A673 (cell line): ENCODE results near the gene UTP15. TPM values are rescaled to one million over a fixed set of nuclear protein-coding genes. Genes with fewer than 3 reads are reported as not detected.

Experiments
- BruUV-seq: library from RNA; stranded (reverse); fragments of 400-500 nt; replicated peaks from 2 replicates; lab custom pipeline; 2021; lab: Mats Ljungman, UMichigan
- CTCF ChIA-PET: fragments of 300-600 bp; sonication (Branson Sonifier 250); formaldehyde crosslinking; loops from one replicate; lab custom pipeline; 2022; ENCODE audit warnings: antibody characterized with exemption; lab: Charles Lee
- POLR2A ChIA-PET: fragments of 300-600 bp; sonication (Branson Sonifier 250); formaldehyde crosslinking; loops from one replicate; lab custom pipeline; 2022; ENCODE audit warnings: antibody characterized with exemption; ENCODE audit not compliant: low non-redundant PET; lab: Charles Lee
- DNase-seq: peaks from one replicate; pipeline ENCODE4 v3.0.0-alpha.2; 2015; ENCODE audit warnings: low spot score
- H3K27ac ChIP-seq: fragments of 200-600 bp; sonication (generic); 2 replicates; pipeline ENCODE4 v1.5.1; 2016; ENCODE audit warnings: mixed run types, low read depth, mild to moderate bottlenecking, mixed read lengths, antibody characterized with exemption, low read length; ENCODE audit not compliant: poor library complexity, severe bottlenecking
- H3K27me3 ChIP-seq: fragments of 200-600 bp; sonication (generic); replicated peaks from 2 replicates; pipeline ENCODE4 v1.6.1; 2017; ENCODE audit warnings: mixed run types, low read depth, mild to moderate bottlenecking, mixed read lengths, antibody characterized with exemption, low read length; ENCODE audit not compliant: insufficient read depth, poor library complexity
- H3K36me3 ChIP-seq: fragments of 200-600 bp; sonication (generic); 2 replicates; pipeline ENCODE4 v1.6.1; 2016; ENCODE audit warnings: mixed run types, mild to moderate bottlenecking, mixed read lengths, antibody characterized with exemption, low read length; ENCODE audit not compliant: insufficient read depth, poor library complexity, severe bottlenecking
- H3K4me1 ChIP-seq: fragments of 200-600 bp; sonication (generic); 2 replicates; pipeline ENCODE4 v1.6.1; 2017; ENCODE audit warnings: mixed run types, mild to moderate bottlenecking, mixed read lengths, antibody characterized with exemption, low read length; ENCODE audit not compliant: insufficient read depth, poor library complexity, severe bottlenecking
- H3K4me3 ChIP-seq: fragments of 200-600 bp; sonication (generic); 2 replicates; pipeline ENCODE4 v1.5.1; 2016; ENCODE audit warnings: low read depth, mixed run types, mild to moderate bottlenecking, mixed read lengths, low read length; ENCODE audit not compliant: poor library complexity, severe bottlenecking
- H3K9me3 ChIP-seq: fragments of 200-600 bp; sonication (generic); 2 replicates; pipeline ENCODE4 v1.6.1; 2016; ENCODE audit warnings: mixed run types, low read depth, mild to moderate bottlenecking, mixed read lengths, antibody characterized with exemption, low read length; ENCODE audit not compliant: poor library complexity, severe bottlenecking
- CTCF ChIP-seq: fragments of 300-800, 200-600 bp; sonication (generic); conservative IDR thresholded peaks from 2 replicates; pipeline ENCODE4 v1.5.1; 2017; ENCODE audit warnings: low read depth, mild to moderate bottlenecking, antibody characterized with exemption, low read length, moderate library complexity, mixed read lengths
- EZH2 ChIP-seq: fragments of 200-600 bp; sonication (generic); IDR thresholded peaks from 2 replicates; pipeline ENCODE4 v1.6.1; 2017; ENCODE audit warnings: borderline replicate concordance, low read depth, mild to moderate bottlenecking, mixed read lengths, antibody characterized with exemption, low read length; ENCODE audit not compliant: poor library complexity, severe bottlenecking
- intact Hi-C: fragments of 100-400 bp; cut with micrococcal nuclease; formaldehyde crosslinking; loops from one replicate; pipeline ENCODE4 v1.10.0; 2022; ENCODE audit not compliant: unreplicated experiment
- total RNA-seq: library from RNA; stranded (reverse); gene quantifications from 2 replicates; pipeline ENCODE4 v1.2.3, GENCODE V29; 2021

The UTP15 gene
- total RNA-seq, 1 experiment from 2014 or later = 35.4 TPM

- no peak overlapping the region for H3K27ac ChIP-seq
- ChIA-PET POLR2A (no interaction called here), CTCF (no interaction called here)
- no peaks in the 10 kb centered on the region for H3K9me3 ChIP-seq
- no peak for DNase-seq
- no peaks in the 10 kb centered on the region for H3K36me3 ChIP-seq
- TF ChIP-seq CTCF (no peak), EZH2 (no peak)
- H3K4me3 ChIP-seq = no peak overlapping the region
- intact Hi-C loops = no loop called here
- no peaks in the 10 kb centered on the region for H3K27me3 ChIP-seq
- H3K4me1 ChIP-seq = no peaks in the 10 kb centered on the region
- no TSS peak for BruUV-seq
Measured at GRCh38 chr5:73612799-73613198, 47.3 kb downstream of the UTP15 start.

GRCh38 chr5:73615085-73615484 lies 49.5 kb downstream of the UTP15 start:
- Histone ChIP-seq H3K27ac (no peak overlapping the region), H3K9me3 (no peaks in the 10 kb centered on the region), H3K4me3 (no peak overlapping the region), H3K36me3 (no peaks in the 10 kb centered on the region), H3K4me1 (no peaks in the 10 kb centered on the region), H3K27me3 (no peaks in the 10 kb centered on the region)
- POLR2A ChIA-PET = no interaction called here
- CTCF ChIA-PET = no interaction called here
- no peak for DNase-seq
- no peak for TF ChIP-seq CTCF
- no peak for TF ChIP-seq EZH2
- intact Hi-C loops = no loop called here
- BruUV-seq = no TSS peak

GRCh38 chr5:73615947-73616346 lies 50.4 kb downstream of the UTP15 start:
- H3K4me1 ChIP-seq = no peaks in the 10 kb centered on the region
- H3K36me3 ChIP-seq = no peaks in the 10 kb centered on the region
- POLR2A ChIA-PET = no interaction called here
- no peak overlapping the region for H3K4me3 ChIP-seq
- no peaks in the 10 kb centered on the region for H3K27me3 ChIP-seq
- no peak overlapping the region for H3K27ac ChIP-seq
- no TSS peak for BruUV-seq
- no peak for DNase-seq
- intact Hi-C loops = no loop called here
- CTCF ChIA-PET = interaction anchor here (1.0 kb wide), 1 partner anchor 9 kb away, joined by 3 read pairs; no protein-coding TSS in a partner anchor
- no peaks in the 10 kb centered on the region for H3K9me3 ChIP-seq
- TF ChIP-seq CTCF (no peak), EZH2 (no peak)
